Thoracic aorta (tissue), 2 donors: ENCODE results near the gene TBKBP1. TPM values are rescaled to one million over a fixed set of nuclear protein-coding genes. Genes with fewer than 3 reads are reported as not detected.

Source experiments
- ATAC-seq: fragments of 150-250 bp; one replicate; pipeline ENCODE4 v1.8.0; 2017; ENCODE audit warnings: low read depth; ENCODE audit not compliant: insufficient number of reproducible peaks, low FRiP score
- DNase-seq: peaks from one replicate; pipeline ENCODE4 v3.0.0-alpha.2; 2020; ENCODE audit warnings: low spot score
- H3K27ac ChIP-seq, 2 donors: fragments of 200-600 bp; sonication (generic); 1 replicate in 1 of 2; 2 replicates in 1 of 2; pipeline ENCODE4 v1.5.1; 2016; ENCODE audit warnings: mild to moderate bottlenecking in 2 of 2, moderate library complexity in 2 of 2
- H3K27me3 ChIP-seq: fragments of 200-600 bp; sonication (generic); replicated peaks from 2 replicates; pipeline ENCODE4 v1.6.0; 2016; ENCODE audit warnings: mild to moderate bottlenecking; ENCODE audit not compliant: insufficient read depth
- H3K36me3 ChIP-seq: fragments of 200-600 bp; sonication (generic); one replicate; pipeline ENCODE4 v1.5.1; 2016
- H3K4me1 ChIP-seq, 2 donors: fragments of 200-600 bp; sonication (generic); 1 replicate in 1 of 2; 2 replicates in 1 of 2; pipeline versions ENCODE4 v1.5.1 to v1.6.0; 2016; ENCODE audit warnings: low read depth in 2 of 2, mild to moderate bottlenecking in 1 of 2; ENCODE audit not compliant: control insufficient read depth in 1 of 2
- H3K4me3 ChIP-seq: fragments of 200-600 bp; sonication (generic); 2 replicates; pipeline ENCODE4 v1.5.1; 2016; ENCODE audit warnings: mild to moderate bottlenecking
- H3K9me3 ChIP-seq: fragments of 200-600 bp; sonication (generic); 2 replicates; pipeline ENCODE4 v1.5.1; 2016
- total RNA-seq, 2 donors: library from RNA; depleted of rRNA; stranded (reverse); fragments of >200 nt; gene quantifications; one replicate each; pipeline versions ENCODE4 v1.1.0 to v1.2.3, GENCODE V29; 2016
- TF ChIP-seq, protein P1 (sequence below): fragments of 200-600 bp; sonication (generic); IDR thresholded peaks from one replicate; pipeline ENCODE4 v1.5.1; 2019; ENCODE audit warnings: antibody characterized with exemption

The TBKBP1 gene
- total RNA-seq, 2 donors from 2014 or later = 8.8 to 19.1 TPM

DNA sequence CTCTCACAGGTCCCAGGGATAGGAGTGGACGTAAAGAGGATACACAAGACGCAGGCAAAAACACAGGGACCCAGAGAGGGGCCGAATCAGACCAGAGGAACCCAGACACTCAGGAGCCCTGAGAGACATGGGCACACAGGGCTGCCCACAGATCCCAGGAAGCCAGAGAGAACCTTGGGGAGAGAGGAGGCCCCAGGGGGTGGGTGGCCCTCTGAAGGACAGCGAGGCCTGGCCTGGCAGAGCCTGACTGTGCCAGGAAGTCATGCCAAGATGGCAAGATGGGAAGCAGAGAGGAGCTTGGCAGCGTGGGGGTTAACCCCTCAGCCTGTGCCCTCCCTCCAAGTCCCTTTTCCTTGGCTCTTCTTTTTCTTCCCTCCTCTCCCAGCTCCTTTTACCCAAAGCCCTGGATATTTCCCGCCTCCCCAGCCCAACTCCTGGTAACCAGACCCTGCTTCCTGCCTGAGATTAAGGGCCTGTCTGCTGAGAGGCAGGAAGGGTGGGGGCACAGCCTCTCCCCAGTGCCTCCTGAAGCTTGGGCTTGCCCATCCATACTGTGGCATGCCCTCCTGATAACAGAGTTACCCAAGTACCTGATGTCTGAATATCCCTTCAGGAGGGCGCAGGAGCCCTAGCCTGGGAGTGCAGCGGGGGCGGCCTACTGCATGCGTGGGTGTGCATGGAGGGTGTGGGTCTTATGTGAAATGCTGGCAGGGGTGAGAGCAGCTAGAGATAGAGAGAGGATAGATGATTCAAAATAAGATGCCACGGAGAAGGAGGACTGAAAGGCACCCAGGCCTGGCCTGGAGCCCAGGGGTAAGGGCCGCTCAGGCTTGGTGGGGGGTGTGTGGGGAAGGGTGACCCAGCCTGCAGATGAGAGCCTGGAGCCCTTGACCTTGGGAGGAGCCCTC is 33.1 kb downstream of the TBKBP1 start:
- no peaks in the 10 kb centered on the region for H3K27me3 ChIP-seq
- TF ChIP-seq, protein P1, sequence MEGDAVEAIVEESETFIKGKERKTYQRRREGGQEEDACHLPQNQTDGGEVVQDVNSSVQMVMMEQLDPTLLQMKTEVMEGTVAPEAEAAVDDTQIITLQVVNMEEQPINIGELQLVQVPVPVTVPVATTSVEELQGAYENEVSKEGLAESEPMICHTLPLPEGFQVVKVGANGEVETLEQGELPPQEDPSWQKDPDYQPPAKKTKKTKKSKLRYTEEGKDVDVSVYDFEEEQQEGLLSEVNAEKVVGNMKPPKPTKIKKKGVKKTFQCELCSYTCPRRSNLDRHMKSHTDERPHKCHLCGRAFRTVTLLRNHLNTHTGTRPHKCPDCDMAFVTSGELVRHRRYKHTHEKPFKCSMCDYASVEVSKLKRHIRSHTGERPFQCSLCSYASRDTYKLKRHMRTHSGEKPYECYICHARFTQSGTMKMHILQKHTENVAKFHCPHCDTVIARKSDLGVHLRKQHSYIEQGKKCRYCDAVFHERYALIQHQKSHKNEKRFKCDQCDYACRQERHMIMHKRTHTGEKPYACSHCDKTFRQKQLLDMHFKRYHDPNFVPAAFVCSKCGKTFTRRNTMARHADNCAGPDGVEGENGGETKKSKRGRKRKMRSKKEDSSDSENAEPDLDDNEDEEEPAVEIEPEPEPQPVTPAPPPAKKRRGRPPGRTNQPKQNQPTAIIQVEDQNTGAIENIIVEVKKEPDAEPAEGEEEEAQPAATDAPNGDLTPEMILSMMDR = no peak
- no peaks in the 10 kb centered on the region for H3K36me3 ChIP-seq
- no peaks in the 10 kb centered on the region for H3K9me3 ChIP-seq
- ATAC-seq (no peak), DNase-seq (no peak)
- H3K4me1 ChIP-seq = no peaks in the 10 kb centered on the region
- no peak overlapping the region for H3K27ac ChIP-seq
- H3K4me3 ChIP-seq = no peak overlapping the region

GRCh38 chr17:47727704-47728036 is 33.7 kb downstream of the TBKBP1 start:
- Histone ChIP-seq H3K27me3 (peaks cover 5% of the 10 kb centered on the region), H3K27ac (no peak overlapping the region), H3K36me3 (no peaks in the 10 kb centered on the region), H3K4me3 (no peak overlapping the region), H3K9me3 (no peaks in the 10 kb centered on the region), H3K4me1 (peaks cover 0 to under 1% of the 10 kb centered on the region in 2 donors)
- DNase-seq (no peak), ATAC-seq (no peak)
- TF ChIP-seq, protein P1 = no peak

- Histone ChIP-seq H3K27ac (no peak overlapping the region), H3K27me3 (peaks cover 7% of the 10 kb centered on the region), H3K9me3 (no peaks in the 10 kb centered on the region), H3K4me3 (no peak overlapping the region), H3K36me3 (no peaks in the 10 kb centered on the region), H3K4me1 (peaks cover 6 to 8% of the 10 kb centered on the region in 2 donors)
- TF ChIP-seq, protein P1 = no peak
- no peak for DNase-seq
- no peak for ATAC-seq
These were observed 34.4 kb downstream of the TBKBP1 start for GRCh38 chr17:47728214-47728877.

DNA sequence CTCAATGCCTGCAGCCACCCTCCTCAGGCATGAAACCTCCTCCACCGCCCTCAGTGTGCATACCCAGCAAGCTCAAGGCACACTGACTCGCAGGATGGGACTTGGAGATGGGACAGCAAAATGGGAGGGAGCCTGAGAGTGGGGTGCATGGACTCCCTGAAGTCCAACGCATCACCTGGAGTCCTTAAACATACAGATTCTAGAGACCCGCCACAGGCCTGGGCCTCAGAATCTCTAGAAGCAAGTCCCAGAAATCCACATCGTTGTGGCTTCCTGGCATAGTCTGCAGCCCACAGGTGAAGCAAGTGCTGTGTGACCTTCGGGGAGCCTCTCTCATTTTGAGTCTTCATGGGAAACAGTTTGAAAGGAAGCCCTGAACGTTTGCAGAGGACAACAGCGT is 35.5 kb downstream of the TBKBP1 start:
- H3K27ac ChIP-seq = no peak overlapping the region
- H3K9me3 ChIP-seq = no peaks in the 10 kb centered on the region
- peaks cover 7% of the 10 kb centered on the region for H3K27me3 ChIP-seq
- ATAC-seq (no peak), DNase-seq (no peak)
- H3K4me3 ChIP-seq = no peak overlapping the region
- TF ChIP-seq, protein P1 = no peak
- peaks cover 10 to 15% of the 10 kb centered on the region in 2 donors for H3K4me1 ChIP-seq
- H3K36me3 ChIP-seq = no peaks in the 10 kb centered on the region

DNA sequence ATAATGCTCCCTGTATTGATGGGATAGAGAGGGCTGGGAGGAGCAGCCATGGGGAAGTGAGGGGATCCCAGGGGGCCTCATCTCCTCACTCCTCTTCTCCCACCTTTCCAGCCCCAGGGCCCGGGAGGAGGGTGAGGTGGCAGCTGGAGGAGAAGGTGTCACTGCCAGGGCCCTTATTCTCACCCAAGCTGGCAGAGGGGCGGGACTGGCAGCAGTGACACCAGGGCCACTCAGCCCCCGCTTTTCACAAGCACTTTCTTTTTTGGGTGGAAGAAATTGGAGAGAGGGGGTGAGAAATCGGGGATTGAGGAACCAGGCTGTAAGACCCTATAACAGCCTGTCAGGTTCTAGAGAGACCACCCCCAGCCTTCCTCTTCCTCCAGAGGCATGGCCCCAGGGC is 36.7 kb downstream of the TBKBP1 start:
- TF ChIP-seq, protein P1 = no peak
- DNase-seq = no peak
- no peak for ATAC-seq

More for the DNA sequence above, 36.7 kb downstream of the TBKBP1 start:
- H3K4me1 ChIP-seq = peaks cover 10 to 15% of the 10 kb centered on the region in 2 donors
- H3K27me3 ChIP-seq = peaks cover 7% of the 10 kb centered on the region
- no peaks in the 10 kb centered on the region for H3K9me3 ChIP-seq
- no peak overlapping the region for H3K4me3 ChIP-seq
- no peaks in the 10 kb centered on the region for H3K36me3 ChIP-seq
- no peak overlapping the region for H3K27ac ChIP-seq
